OCI-LY1 (cell line): ENCODE data around the gene ANKRD11.

Experiments
- CTCF ChIP-seq: fragments of 200-600 bp; sonication (generic), shearing (Covaris generic); IDR thresholded peaks from 2 replicates; pipeline ENCODE4 v1.5.1; 2017; ENCODE audit warnings: mild to moderate bottlenecking, antibody characterized with exemption, low read length, moderate library complexity, mixed read lengths
- EZH2 ChIP-seq: fragments of 200-600 bp; sonication (generic), shearing (Covaris generic); IDR thresholded peaks from 2 replicates; pipeline ENCODE4 v1.8.0; 2017; ENCODE audit warnings: borderline replicate concordance, mixed run types, mild to moderate bottlenecking, antibody characterized with exemption, low read length, moderate library complexity, mixed read lengths

DNA sequence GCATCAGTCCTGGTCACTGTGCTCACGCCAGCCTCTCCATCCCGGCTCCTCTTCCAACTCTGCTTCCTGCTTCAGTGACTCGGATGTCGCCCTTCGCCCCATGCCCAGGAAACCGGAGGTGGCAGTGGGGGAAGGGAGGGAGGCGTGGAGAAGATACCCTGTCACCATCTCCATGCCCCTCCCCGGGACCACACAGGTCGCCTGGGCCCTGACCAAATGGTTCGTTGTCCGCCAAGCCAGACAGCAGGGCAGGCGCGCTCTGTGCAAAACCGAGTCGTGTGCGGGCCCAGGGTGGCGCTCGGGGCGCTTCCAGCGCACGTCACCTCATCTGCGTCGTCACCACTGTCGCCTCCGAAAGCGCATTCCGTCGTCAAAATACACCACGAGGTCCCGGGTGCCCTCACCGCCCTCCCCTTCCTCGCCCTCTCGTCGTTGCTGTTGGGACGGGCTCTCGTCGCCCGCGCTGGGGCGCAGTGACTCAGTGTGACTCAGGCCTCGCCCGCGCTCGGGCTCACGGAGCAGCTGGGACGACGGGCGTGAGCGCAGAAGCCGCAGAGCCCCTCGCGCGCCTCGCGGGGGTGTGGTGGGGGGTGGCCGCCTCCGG is 233.6 kb downstream of the ANKRD11 start:
- TF ChIP-seq CTCF (no peak), EZH2 (no peak)
